Vagina (tissue), 2 donors: ENCODE measurements around the gene PAFAH1B2. TPM values are rescaled to one million over a fixed set of nuclear protein-coding genes. Genes with fewer than 3 reads are reported as not detected.
A peak's percentile ranks its signal among the peaks of the same experiment; 100 is the strongest.

Source experiments
- DNase-seq, 2 donors: peaks; one replicate each; pipeline ENCODE4 v3.0.0-alpha.2; 2017; ENCODE audit errors: extremely low spot score in 2 of 2
- H3K27ac ChIP-seq: fragments of 200-600 bp; sonication (generic); one replicate; pipeline ENCODE4 v1.5.1; 2019
- H3K27me3 ChIP-seq: fragments of 200-600 bp; sonication (generic); one replicate; pipeline ENCODE4 v1.5.1; 2019
- H3K36me3 ChIP-seq, 2 donors: fragments of 200-600 bp; sonication (generic); one replicate each; pipeline ENCODE4 v1.5.1; 2017 to 2019
- H3K4me1 ChIP-seq: fragments of 200-600 bp; sonication (generic); one replicate; pipeline ENCODE4 v1.5.1; 2019
- H3K4me3 ChIP-seq, 2 donors: fragments of 200-600 bp; sonication (generic); 1 replicate in 1 of 2; 2 replicates in 1 of 2; pipeline ENCODE4 v1.5.1; 2016 to 2019
- H3K9me3 ChIP-seq: fragments of 200-600 bp; sonication (generic); one replicate; pipeline ENCODE4 v1.5.1; 2019
- POLR2A ChIP-seq, 2 donors: fragments of 450-650 bp; IDR thresholded peaks; one replicate each; pipeline ENCODE4 v1.6.1; 2017; ENCODE audit warnings: antibody characterized with exemption in 2 of 2, mild to moderate bottlenecking in 2 of 2, moderate library complexity in 2 of 2
- POLR2AphosphoS5 ChIP-seq, 2 donors: sonication (generic); formaldehyde crosslinking; IDR thresholded peaks; one replicate each; pipeline ENCODE4 v1.9.0; 2017; ENCODE audit warnings: antibody characterized with exemption in 2 of 2, mild to moderate bottlenecking in 2 of 2, low read depth in 1 of 2; ENCODE audit not compliant: insufficient read depth in 1 of 2
- intact Hi-C: fragments of 100-400 bp; cut with DNase I; formaldehyde crosslinking; loops from one replicate; pipeline ENCODE4 v1.15.1; 2023
- total RNA-seq: library from RNA; depleted of rRNA; stranded (reverse); fragments of >200 nt; gene quantifications from one replicate; pipeline ENCODE4 v1.2.3, GENCODE V29; 2016
- TF ChIP-seq, protein P1 (sequence below), 3 experiments: fragments of 450-650 bp in 2 of 3; fragments of 200-600 bp in 1 of 3; sonication (generic) in 1 of 3; IDR thresholded peaks; one replicate each; pipeline ENCODE4 v1.5.1; 2017 to 2019; ENCODE audit warnings: antibody characterized with exemption in 3 of 3, mild to moderate bottlenecking in 2 of 3, moderate library complexity in 2 of 3

Gene PAFAH1B2
- total RNA-seq, 1 donor from 2014 or later, result 68.5 TPM

DNA sequence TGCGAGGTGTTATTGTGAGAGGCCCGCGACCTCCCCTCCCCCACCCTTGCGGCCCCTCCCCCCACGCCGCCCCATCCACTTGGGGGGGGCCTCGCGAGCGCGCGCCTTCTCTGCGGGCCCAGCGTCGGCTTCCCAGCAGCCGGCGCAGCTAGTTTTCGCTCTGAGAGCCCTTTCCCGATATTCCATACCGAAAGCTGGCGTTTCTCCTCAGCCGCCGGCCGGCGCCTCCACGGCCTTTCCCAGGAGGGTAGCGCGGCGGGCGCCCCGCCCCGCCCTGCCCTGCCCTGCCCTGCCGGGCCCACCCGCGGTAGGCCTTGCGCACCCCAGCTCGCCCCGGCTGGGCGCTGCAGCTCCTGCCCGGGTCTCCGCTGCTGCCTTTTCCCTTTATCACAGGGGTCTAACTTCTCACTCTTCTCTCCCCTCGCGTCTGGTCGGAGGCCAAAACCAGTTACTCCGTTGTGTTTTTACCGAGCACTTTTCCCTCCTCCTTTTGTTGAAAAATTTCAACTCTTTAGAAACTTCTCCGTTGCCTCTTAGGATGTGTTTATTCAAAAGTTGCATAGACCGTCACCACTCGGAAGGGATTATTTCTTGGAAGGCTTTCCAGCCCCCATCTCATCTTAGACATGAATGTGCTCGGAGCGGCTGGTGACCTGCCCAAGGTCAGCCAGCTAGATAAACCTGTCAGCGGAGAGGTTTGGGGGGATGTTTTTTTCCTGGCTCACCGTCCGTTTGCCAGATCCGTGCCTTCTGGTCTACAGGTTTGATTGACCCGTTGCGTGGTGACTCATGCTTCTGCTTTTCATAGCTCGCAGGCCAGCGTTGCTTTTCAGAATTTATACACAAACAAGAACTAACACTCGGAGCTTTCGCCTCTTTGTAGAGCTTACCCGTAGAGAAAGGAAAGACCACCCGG lies 648 bp downstream of the PAFAH1B2 start:
- TF ChIP-seq POLR2A (IDR thresholded peaks at IDR 0.05), result no peak
- TF ChIP-seq POLR2AphosphoS5 (IDR thresholded peaks at IDR 0.05; ENCODE audit: insufficient read depth in 1 of 2, low read depth in 1 of 2), result no peak
- TF ChIP-seq, protein P1, sequence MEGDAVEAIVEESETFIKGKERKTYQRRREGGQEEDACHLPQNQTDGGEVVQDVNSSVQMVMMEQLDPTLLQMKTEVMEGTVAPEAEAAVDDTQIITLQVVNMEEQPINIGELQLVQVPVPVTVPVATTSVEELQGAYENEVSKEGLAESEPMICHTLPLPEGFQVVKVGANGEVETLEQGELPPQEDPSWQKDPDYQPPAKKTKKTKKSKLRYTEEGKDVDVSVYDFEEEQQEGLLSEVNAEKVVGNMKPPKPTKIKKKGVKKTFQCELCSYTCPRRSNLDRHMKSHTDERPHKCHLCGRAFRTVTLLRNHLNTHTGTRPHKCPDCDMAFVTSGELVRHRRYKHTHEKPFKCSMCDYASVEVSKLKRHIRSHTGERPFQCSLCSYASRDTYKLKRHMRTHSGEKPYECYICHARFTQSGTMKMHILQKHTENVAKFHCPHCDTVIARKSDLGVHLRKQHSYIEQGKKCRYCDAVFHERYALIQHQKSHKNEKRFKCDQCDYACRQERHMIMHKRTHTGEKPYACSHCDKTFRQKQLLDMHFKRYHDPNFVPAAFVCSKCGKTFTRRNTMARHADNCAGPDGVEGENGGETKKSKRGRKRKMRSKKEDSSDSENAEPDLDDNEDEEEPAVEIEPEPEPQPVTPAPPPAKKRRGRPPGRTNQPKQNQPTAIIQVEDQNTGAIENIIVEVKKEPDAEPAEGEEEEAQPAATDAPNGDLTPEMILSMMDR (IDR thresholded peaks at IDR 0.05), result no peak
- Histone ChIP-seq H3K4me1 (peaks cover 44% of the 10 kb centered on the region), H3K27me3 (no peaks in the 10 kb centered on the region), H3K9me3 (no peaks in the 10 kb centered on the region), H3K36me3 (no peaks in the 10 kb centered on the region), H3K27ac (peak overlapping the region; percentile 90), H3K4me3 (peak overlapping the region; percentile 81 to 88)
- no peak for DNase-seq
- intact Hi-C loops, result no loop called here

DNA sequence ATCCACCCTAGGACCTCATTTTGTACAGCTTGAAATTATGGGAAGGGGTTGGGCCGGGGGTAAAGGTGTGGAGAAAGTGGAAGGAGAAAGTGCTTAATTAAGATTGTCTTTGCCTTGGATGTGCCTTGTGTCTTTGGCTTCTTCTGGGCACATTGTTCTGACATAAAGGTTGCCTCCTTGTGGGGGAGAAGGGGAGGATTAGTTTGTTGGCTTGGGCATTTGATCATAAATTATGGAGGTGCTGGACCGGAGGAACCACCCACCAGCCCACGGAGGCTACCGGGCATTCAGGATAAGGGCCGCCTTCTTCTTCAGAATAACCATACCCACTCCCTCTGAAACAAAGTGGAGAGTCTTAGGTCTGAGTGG lies 1.3 kb downstream of the PAFAH1B2 start:
- Histone ChIP-seq H3K9me3 (no peaks in the 10 kb centered on the region), H3K4me1 (peaks cover 49% of the 10 kb centered on the region), H3K4me3 (peak overlapping the region; percentile 81 to 88), H3K27ac (peak overlapping the region; percentile 90), H3K27me3 (no peaks in the 10 kb centered on the region), H3K36me3 (no peaks in the 10 kb centered on the region)
- DNase-seq, result no peak
- TF ChIP-seq POLR2AphosphoS5 (IDR thresholded peaks at IDR 0.05; ENCODE audit: insufficient read depth in 1 of 2, low read depth in 1 of 2), result no peak
- TF ChIP-seq, protein P1 (IDR thresholded peaks at IDR 0.05), result no peak
- no peak for TF ChIP-seq POLR2A (IDR thresholded peaks at IDR 0.05)
- intact Hi-C loops, result no loop called here

DNA sequence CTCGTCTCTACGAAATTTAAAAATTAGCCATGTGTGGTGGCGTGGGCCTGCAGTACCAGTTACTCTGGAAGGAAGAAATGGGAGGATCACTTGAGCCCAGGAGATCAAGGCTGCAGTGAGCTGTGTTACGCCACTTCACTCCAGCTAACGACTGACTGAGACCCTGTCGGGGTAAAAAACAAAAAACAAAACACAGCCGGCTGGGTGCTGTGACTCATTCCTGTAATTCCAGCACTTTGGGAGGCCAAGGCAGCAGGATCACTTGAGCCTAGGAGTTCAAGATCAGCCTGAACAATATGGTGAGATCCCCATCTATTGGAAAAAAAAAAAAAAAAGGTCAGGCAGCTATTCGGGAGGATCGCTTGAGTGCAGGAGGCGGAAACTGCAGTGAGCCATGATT lies 2.4 kb downstream of the PAFAH1B2 start:
- no peak for TF ChIP-seq POLR2A (IDR thresholded peaks at IDR 0.05)
- Histone ChIP-seq H3K27ac (no peak overlapping the region), H3K27me3 (no peaks in the 10 kb centered on the region), H3K9me3 (no peaks in the 10 kb centered on the region), H3K4me1 (peaks cover 54% of the 10 kb centered on the region), H3K4me3 (no peak overlapping the region), H3K36me3 (no peaks in the 10 kb centered on the region)
- DNase-seq, result no peak
- intact Hi-C loops, result no loop called here

DNA sequence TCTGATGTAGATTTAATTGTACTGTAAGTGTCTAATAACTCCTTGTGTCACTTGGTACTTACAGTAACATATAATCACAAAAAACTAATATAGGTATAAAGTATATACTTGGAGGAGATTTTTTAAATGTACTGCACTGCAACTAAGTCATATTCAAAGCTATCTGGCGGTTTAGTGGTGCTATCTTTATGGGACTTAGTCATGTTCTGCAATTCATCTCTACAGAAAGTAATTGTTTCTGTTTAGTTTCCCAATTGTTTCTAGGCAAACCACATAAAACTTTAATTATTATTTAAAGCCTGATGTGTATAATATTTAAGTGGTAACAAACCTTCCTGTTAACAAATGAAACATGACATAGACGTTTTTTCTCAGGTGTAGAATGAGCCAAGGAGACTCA lies 8.0 kb downstream of the PAFAH1B2 start:
- Histone ChIP-seq H3K36me3 (peaks cover 0 to 13% of the 10 kb centered on the region in 2 donors), H3K4me1 (peaks cover 61% of the 10 kb centered on the region), H3K27me3 (no peaks in the 10 kb centered on the region), H3K27ac (no peak overlapping the region), H3K4me3 (no peak overlapping the region), H3K9me3 (no peaks in the 10 kb centered on the region)
- no peak for TF ChIP-seq POLR2AphosphoS5 (IDR thresholded peaks at IDR 0.05; ENCODE audit: insufficient read depth in 1 of 2, low read depth in 1 of 2)
- no peak for TF ChIP-seq POLR2A (IDR thresholded peaks at IDR 0.05)
- TF ChIP-seq, protein P1 (IDR thresholded peaks at IDR 0.05), result no peak
- intact Hi-C loops, result no loop called here
- no peak for DNase-seq

DNA sequence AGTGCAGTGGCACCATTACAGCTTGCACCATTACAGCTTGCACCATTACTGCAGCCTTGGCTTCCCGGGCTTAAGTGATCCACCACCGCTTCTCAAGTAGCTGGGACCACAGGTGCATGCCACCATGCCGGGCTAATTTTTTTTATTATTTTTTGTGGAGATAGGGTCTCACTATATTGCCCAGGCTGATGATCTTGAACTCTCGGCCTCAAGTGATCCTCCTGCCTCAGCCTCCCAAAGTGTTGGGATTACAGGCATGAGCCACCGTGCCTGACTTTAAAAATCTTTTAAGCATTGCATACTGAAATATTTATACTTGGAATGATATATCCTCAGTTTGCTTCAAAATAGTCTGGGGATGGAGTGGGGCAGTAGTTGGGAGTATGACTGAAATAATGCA lies 10.4 kb downstream of the PAFAH1B2 start:
- H3K27me3 ChIP-seq, result no peaks in the 10 kb centered on the region
- DNase-seq, result no peak
- H3K9me3 ChIP-seq, result no peaks in the 10 kb centered on the region
- peaks cover 47% of the 10 kb centered on the region for H3K4me1 ChIP-seq
- no peak overlapping the region for H3K27ac ChIP-seq
- no peak for TF ChIP-seq POLR2AphosphoS5 (IDR thresholded peaks at IDR 0.05; ENCODE audit: insufficient read depth in 1 of 2, low read depth in 1 of 2)
- intact Hi-C loops, result no loop called here
- peaks cover 0 to 14% of the 10 kb centered on the region in 2 donors for H3K36me3 ChIP-seq
- no peak overlapping the region for H3K4me3 ChIP-seq

DNA sequence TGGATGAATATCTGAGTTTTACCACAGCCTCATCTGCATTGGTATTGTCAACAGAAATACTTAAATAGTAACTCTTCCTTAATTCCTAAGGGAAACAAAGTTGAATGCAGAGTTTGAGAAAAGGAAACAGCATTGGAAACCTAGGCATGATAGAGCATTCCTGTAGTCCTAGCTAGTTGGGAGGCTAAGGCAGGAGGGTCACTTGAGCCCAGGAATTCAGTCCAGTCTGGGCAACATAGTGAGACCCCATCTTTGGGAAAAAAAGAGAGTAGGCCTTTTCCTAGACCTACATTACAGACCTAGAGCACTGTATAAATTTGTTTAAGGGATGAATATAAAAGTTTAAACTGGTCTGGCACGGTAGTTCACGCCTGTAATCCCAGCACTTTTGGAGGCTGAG lies 13.4 kb downstream of the PAFAH1B2 start:
- Histone ChIP-seq H3K27ac (no peak overlapping the region), H3K27me3 (no peaks in the 10 kb centered on the region), H3K36me3 (peaks cover 0 to 40% of the 10 kb centered on the region in 2 donors), H3K4me3 (no peak overlapping the region), H3K9me3 (no peaks in the 10 kb centered on the region), H3K4me1 (peaks cover 25% of the 10 kb centered on the region)
- intact Hi-C loops, result no loop called here
- DNase-seq, result no peak
- TF ChIP-seq POLR2A (IDR thresholded peaks at IDR 0.05), result no peak
- no peak for TF ChIP-seq POLR2AphosphoS5 (IDR thresholded peaks at IDR 0.05; ENCODE audit: insufficient read depth in 1 of 2, low read depth in 1 of 2)
- TF ChIP-seq, protein P1 (IDR thresholded peaks at IDR 0.05), result no peak
